Activated CD8-positive, alpha-beta memory T cell treated with anti-CD3 and anti-CD28 coated beads for 1 hour (primary cell): ENCODE measurements around the gene PDE4D.
"Not testable (repeated sequence)": the region's sequence is repeated elsewhere in the genome, so short reads cannot be mapped to it uniquely, and the experiment has no call there.

Source experiments
- DNase-seq, 2 donors: peaks; one replicate each; pipeline ENCODE4 v3.0.0-alpha.2; 2020; ENCODE audit warnings: low read depth in 1 of 2; ENCODE audit errors: extremely low read depth in 1 of 2

Gene PDE4D

GRCh38 chr5:59312223-59312622 is 581.3 kb downstream of the PDE4D start:
- DNase-seq = no peak

GRCh38 chr5:59308685-59309084 is 584.8 kb downstream of the PDE4D start:
- not testable (repeated sequence) for DNase-seq

GRCh38 chr5:59303289-59303716 is 590.2 kb downstream of the PDE4D start:
- DNase-seq = not testable (repeated sequence)

GRCh38 chr5:59302509-59302908 is 591.0 kb downstream of the PDE4D start:
- not testable (repeated sequence) for DNase-seq

GRCh38 chr5:59301727-59302126 is 591.8 kb downstream of the PDE4D start:
- DNase-seq = no peak

GRCh38 chr5:59300930-59301329 is 592.6 kb downstream of the PDE4D start:
- DNase-seq = no peak

- no peak for DNase-seq
These were observed 594.5 kb downstream of the PDE4D start for GRCh38 chr5:59299006-59299405.

- DNase-seq = no peak
These were observed 596.9 kb downstream of the PDE4D start for GRCh38 chr5:59296317-59297264.

GRCh38 chr5:59293700-59294099 is 599.8 kb downstream of the PDE4D start:
- DNase-seq = no peak

- DNase-seq = no peak
These were observed 601.6 kb downstream of the PDE4D start for GRCh38 chr5:59291941-59292340.

- no peak for DNase-seq
These were observed 605.6 kb downstream of the PDE4D start for GRCh38 chr5:59287884-59288283.

- DNase-seq = no peak
These were observed 606.2 kb downstream of the PDE4D start for GRCh38 chr5:59287361-59287760.

- DNase-seq = no peak
These were observed 607.0 kb downstream of the PDE4D start for GRCh38 chr5:59286510-59286909.

GRCh38 chr5:59285300-59286016 is 608.1 kb downstream of the PDE4D start:
- no peak for DNase-seq

GRCh38 chr5:59282726-59283125 is 610.8 kb downstream of the PDE4D start:
- DNase-seq = no peak

GRCh38 chr5:59279979-59280378 is 613.5 kb downstream of the PDE4D start:
- no peak for DNase-seq

- no peak for DNase-seq
These were observed 616.6 kb downstream of the PDE4D start for GRCh38 chr5:59276917-59277372.

GRCh38 chr5:59276325-59276675 is 617.2 kb downstream of the PDE4D start:
- no peak for DNase-seq

GRCh38 chr5:59275510-59276324 is 617.8 kb downstream of the PDE4D start:
- no peak for DNase-seq

GRCh38 chr5:59275170-59275509 is 618.4 kb downstream of the PDE4D start:
- no peak for DNase-seq

GRCh38 chr5:59274106-59274636 is 619.4 kb downstream of the PDE4D start:
- DNase-seq = no peak
